Measurements from ENCODE around the gene MSH5. TPM values are rescaled to one million over a fixed set of nuclear protein-coding genes. Genes with fewer than 3 reads are reported as not detected.

Gene MSH5
- total and polyA plus RNA-seq, 9 of the 15 experiments (the other 6 are each of a cell fraction or from before 2014, with no cell fraction given), result 12.5 to 104 (median 46.6) TPM

DNA sequence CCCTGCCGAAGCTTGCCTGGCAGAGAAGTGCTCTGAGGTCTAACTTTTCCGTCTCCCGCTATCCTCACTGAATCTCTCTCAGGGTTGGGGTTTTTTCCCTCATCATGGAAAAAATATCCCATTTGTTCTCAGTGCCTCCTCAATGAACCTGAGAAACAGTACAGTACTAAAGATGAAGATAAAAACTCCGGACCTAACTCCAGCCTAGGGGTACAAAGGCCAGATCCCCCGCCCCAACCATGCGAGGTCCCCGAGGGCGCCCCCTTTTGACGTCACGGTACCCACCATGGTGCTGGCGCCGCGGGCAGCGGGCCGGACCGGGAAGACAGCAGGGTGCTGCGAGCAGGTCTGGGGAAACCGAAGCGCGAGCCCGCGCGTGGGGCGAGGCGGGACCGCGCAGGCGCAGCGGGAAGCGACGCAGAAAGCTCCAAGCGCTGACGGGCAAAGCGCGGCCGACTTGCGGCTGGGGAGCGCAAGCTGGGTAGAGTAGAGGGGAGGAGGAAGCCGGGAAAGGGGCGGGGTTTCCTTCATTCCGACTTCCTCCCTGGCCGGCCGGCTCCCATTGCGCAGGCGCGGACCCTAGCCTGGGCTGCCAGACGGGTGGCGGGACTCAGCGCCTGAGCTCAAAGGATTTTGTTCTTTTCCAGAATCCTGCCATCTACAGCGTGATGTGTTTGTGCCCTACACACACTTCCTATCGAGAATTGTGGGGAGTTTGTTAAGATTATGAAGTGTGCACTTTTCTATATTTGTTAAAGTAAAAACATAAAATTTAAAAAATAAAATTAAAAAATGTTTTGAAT lies 66.9 kb downstream of the MSH5 start, which contains the start of gene LSM2 (continued):
- TF ChIP-seq CREB3 (tag; conservative IDR thresholded peaks at IDR 0.05; ENCODE audit: low read depth) (no peak), PML (IDR thresholded peaks at IDR 0.05; ENCODE audit: low read length) (peak; percentile 88), SP2 (IDR thresholded peaks at IDR 0.05; ENCODE audit: extremely low read depth, low read depth, low read length, poor library complexity, severe bottlenecking) (no peak), ARNT (IDR thresholded peaks at IDR 0.05) (peak in 1 of 2 experiments; percentile 39; a peak in 2 of 4 replicates), PHF8 (IDR thresholded peaks at IDR 0.05; ENCODE audit: borderline replicate concordance, low read length) (peak; percentile 96), TEAD1 (CRISPR knock-in tag; IDR thresholded peaks at IDR 0.05) (peak in 1 of 2 experiments; percentile 83; a peak in 1 of 4 replicates), ZNF592 (IDR thresholded peaks at IDR 0.05) (no peak), ZNF347 (CRISPR knock-in tag; IDR thresholded peaks at IDR 0.05; ENCODE audit: low read depth) (no peak), ESRRB (CRISPR knock-in tag; IDR thresholded peaks at IDR 0.05; ENCODE audit: borderline replicate concordance) (no peak), HNRNPH1 (optimal IDR thresholded peaks at IDR 0.05; ENCODE audit: low read depth, low read length) (no peak), ETS2 (tag; IDR thresholded peaks at IDR 0.05; ENCODE audit: borderline replicate concordance, poor library complexity, severe bottlenecking) (no peak), TRIM28 (IDR thresholded peaks at IDR 0.05) (peak; percentile 34; the same call in 1 of the 2 replicates), MTA2 (IDR thresholded peaks at IDR 0.05; ENCODE audit: low read depth) (0 out of 2 replicates have a peak, but pooled peaks have one; percentile 12), TRIM24 (IDR thresholded peaks at IDR 0.05) (peak in 1 of 2 experiments; percentile 33; a peak in 1 of 4 replicates), XRCC3 (IDR thresholded peaks at IDR 0.05) (no peak), NR1H2 (CRISPR knock-in tag; IDR thresholded peaks at IDR 0.05) (peak; percentile 90; the same call in 1 of the 2 replicates), SIX5 (IDR thresholded peaks at IDR 0.05; ENCODE audit: borderline replicate concordance in 1 of 2, insufficient read depth in 1 of 2, low read depth in 1 of 2, low read length in 2 of 2) (no peak; a peak in 1 of 4 replicates)
- TF ChIP-seq, protein P1, sequence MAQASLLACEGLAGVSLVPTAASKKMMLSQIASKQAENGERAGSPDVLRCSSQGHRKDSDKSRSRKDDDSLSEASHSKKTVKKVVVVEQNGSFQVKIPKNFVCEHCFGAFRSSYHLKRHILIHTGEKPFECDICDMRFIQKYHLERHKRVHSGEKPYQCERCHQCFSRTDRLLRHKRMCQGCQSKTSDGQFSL (CRISPR knock-in tag; IDR thresholded peaks at IDR 0.05), result 0 out of 2 replicates have a peak, but pooled peaks have one; percentile 61
- TF ChIP-seq, protein P1 (tag; IDR thresholded peaks at IDR 0.05), result no peak
